ENCODE data around the gene ZNF33A.
"Not testable (repeated sequence)": the region's sequence is repeated elsewhere in the genome, so short reads cannot be mapped to it uniquely, and the experiment has no call there.

Gene ZNF33A

GRCh38 chr10:38010119-38010903, at the start of gene ZNF33A:
ZNF33A (plus strand) TSS chr10:38010675; CDS start chr10:38012342, 1,667 bp downstream.
- DNase-seq (ENCODE audit: low read depth) = peak; percentile 83

GRCh38 chr10:37965006-37965405, 45.5 kb upstream of the ZNF33A start:
- DNase-seq (ENCODE audit: low read depth) = no peak

DNA sequence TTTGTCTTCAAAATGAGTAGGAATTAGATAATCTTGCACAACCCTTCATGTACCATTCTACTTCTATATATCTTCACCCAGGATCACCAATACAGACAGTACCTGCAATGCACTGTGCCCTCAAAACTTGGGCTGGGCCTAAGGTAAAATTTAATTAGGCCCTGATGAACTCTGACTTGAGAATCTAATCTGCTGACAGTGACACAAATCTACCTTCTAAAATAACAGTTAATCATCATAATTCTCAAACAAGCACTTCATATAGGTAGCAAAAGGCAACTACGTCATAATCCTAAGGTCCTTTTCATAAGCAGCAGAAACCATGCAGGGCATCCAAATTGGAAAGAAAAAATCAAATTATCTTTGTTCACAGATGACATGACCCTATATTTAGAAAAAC, 38.1 kb upstream of the ZNF33A start:
- DNase-seq (ENCODE audit: low read depth) = no peak

GRCh38 chr10:37975401-37975991, 35.0 kb upstream of the ZNF33A start:
- peak; percentile 6 for DNase-seq (ENCODE audit: low read depth)

GRCh38 chr10:37976091-37976879, 34.2 kb upstream of the ZNF33A start, which contains the start of gene ZNF25:
ZNF25 (minus strand) TSS chr10:37976647; CDS start chr10:37971722, 4,925 bp downstream.
- peak; percentile 97 for DNase-seq (ENCODE audit: low read depth)

DNA sequence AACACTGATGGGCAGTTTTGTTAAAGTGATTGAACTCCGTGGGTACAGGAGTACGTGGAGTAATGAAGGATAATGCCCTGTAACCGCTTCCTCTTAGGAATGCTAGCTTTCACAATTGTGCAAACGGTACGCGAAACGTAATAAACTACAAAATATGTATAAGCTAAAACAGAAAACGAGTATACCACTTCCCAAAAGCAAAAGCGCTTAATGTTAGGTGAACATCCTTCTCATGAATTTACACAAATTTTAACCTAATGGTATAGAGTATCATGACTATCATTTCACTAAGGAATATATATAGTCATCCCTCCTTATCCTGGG, 33.6 kb upstream of the ZNF33A start:
- no peak for DNase-seq (ENCODE audit: low read depth)

DNA sequence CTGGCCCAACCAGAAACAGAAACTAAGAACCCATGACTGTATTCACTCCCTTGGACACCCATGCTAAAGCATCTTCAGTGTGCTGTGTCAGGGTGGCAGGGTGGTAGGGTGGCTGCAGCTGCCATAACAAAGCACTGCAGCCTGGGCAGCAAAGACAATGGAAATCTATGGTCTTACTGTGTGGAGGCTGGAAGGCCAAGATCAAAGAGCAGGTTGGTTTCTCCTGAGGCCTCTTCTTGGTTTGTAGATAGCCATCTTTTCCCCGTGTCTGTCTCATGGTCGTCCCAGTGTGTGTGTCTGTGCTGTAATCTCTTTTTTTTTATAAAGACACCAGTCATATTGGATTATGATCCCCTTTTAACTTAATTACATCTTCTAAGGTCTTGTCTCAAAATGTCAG, 18.8 kb upstream of the ZNF33A start:
- DNase-seq (ENCODE audit: low read depth) = no peak

DNA sequence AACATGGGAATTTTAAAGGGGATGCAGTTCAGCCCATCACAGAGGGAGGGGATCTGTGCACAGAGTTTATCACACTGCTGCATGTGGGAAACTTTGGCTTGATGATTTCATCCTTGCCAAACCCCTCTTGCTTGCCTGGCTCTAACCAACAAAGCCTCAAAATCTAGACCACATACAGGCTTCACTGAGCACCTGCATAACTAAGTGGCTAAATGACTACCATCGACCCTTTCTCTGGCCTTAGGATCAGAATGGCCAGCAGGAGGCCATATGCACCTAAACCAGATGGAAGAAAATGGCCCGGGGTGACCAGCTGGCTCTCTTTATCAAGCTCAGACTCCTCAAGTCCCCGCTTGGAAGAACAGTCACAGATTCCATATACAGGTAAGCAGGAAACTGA, 18.4 kb upstream of the ZNF33A start:
- DNase-seq (ENCODE audit: low read depth) = no peak

DNA sequence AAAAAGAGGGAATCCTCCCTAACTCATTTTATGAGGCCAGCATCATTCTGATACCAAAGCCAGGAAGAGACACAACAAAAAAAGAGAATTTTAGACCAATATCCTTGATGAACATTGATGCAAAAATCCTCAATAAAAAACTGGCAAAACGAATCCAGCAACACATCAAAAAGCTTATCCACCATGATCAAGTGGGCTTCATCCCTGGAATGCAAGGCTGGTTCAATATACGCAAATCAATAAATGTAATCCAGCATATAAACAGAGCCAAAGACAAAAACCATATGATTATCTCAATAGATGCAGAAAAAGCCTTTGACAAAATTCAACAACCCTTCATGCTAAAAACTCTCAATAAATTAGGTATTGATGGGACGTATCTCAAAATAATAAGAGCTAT, 11.6 kb upstream of the ZNF33A start:
- DNase-seq (ENCODE audit: low read depth) = not testable (repeated sequence)

DNA sequence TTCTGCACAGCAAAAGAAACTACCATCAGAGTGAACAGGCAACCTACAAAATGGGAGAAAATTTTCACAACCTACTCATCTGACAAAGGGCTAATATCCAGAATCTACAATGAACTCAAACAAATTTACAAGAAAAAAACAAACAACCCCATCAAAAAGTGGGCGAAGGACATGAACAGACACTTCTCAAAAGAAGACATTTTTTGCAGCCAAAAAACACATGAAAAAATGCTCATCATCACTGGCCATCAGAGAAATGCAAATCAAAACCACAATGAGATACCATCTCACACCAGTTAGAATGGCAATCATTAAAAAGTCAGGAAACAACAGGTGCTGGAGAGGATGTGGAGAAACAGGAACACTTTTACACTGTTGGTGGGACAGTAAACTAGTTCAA, 10.0 kb upstream of the ZNF33A start:
- DNase-seq (ENCODE audit: low read depth) = not testable (repeated sequence)

DNA sequence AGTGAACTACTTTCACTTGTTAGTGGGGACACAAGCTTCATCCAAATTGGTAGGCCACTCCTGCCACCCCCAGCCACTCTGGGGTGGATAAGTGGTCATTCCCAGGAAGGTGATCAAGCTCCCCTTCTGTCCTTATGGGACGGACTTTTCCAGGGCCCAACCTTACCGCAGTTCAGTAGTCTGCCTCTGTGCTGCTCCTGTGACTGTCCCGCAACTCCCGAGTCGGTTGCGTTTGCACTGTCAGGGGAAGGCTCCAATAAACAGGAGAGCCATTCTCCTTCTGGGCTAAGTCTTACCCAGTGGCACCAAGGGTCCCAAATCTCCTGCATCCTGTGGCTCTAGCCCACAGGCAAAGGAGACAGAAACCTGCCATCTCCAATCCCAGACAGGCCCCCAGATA, 7.4 kb upstream of the ZNF33A start:
- DNase-seq (ENCODE audit: low read depth) = no peak

DNA sequence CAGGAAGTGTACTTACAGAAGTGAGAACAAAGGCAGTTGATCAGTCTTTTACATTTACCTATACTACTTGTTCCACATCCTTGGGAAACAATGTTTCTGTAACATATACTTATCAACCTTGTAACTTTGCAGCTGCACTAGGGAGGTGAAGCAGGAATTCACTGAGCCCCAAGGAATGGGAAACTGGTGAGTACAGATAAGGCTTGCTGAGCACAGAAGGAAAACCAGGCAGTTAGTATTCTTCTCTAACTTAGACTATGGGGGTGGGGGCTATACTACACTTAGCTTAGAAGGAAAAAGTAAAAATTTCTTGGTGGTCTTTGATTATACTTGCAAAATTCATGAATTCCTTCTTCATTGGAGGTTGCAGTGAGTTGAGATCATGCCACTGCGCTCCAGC, 6.9 kb upstream of the ZNF33A start:
- no peak for DNase-seq (ENCODE audit: low read depth)

DNA sequence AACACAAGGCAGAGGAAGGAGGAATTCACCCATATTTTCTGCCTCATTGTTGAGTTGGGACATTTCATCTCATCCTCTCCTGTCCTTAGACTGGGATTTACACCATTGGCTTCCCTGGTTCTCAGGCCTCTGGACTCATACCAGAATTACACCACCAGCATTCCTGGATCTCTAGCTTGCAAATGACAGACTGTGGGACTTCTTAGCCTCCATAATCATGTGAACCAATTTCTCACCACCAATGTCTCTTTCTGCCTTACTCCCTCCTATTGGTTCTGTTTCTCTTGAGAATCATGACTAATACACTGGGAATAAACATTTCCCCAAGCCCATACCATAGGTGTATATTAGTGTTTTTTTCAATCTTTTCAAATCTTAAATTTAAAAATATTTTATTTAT, 2.9 kb upstream of the ZNF33A start:
- no peak for DNase-seq (ENCODE audit: low read depth)

DNA sequence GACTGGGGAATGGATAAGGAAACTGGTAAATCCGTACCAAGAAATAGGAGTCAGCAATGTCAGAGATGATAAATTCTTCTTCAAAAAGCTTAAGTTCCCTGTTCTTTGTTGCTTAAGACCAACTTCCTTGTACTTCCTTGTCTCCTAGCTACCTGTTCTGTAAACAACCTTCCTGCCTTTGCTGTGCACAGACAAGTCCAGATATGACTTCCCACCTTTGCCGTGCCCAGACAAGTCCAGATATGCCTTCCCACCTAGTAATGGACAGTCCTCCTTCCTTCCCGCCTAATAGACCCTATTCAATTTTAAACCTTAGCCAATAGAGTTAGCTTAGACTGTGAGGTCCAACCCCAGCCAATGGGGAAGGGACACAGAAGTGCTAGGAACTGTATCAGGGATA, 2.5 kb upstream of the ZNF33A start:
- DNase-seq (ENCODE audit: low read depth) = no peak

DNA sequence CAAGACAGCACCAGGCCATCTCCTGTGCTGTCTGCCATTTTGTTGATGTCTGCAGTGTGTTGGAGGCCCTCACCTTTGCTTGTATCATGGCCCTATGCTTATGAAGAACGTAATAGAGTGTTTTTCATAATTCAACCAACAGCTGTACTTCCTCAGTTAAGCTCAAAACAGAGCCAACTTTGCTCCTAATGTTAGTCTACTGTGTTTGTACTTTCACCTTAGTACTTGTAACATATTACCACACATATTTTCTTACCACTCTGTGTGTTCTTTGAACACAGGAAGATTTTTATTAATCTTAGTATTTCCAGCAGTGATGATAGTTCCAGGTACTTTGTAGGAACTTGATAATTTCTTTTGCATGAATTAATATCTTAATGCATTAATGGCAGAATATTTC, 5.9 kb downstream of the ZNF33A start:
- no peak for DNase-seq (ENCODE audit: low read depth)

DNA sequence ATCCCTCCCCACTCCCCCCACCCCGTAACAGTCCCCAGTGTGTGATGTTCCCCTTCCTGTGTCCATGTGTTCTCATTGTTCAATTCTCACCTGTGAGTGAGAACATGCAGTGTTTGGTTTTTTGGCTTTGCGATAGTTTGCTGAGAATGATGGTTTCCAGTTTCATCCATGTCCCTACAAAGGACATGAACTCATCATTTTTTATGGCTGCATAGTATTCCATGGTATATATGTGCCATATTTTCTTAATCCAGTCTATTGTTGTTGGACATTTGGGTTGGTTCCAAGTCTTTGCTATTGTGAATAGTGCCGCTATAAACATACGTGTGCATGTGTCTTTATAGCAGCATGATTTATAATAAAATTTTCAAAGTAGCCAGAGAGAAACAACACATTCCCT, 8.6 kb downstream of the ZNF33A start:
- not testable (repeated sequence) for DNase-seq (ENCODE audit: low read depth)

DNA sequence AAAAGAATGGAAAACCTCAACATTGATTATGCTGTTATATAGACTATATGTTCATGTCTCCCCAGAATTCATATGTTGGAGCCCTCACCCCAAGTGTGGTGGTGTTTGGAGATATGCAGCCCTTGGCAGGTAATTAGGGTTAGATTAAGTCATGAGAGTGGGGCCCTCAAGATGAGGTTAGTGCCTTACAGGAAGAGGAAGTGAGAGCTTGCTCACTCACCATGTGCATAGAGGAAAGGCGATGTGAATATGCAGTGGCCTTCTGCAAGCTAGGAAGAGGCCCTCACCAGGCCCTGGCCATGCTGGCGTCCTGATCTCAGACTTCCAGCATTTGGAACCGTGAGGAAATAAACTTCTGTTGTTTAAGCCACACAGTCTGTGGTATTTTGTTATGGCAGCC, 14.8 kb downstream of the ZNF33A start:
- DNase-seq (ENCODE audit: low read depth) = no peak

DNA sequence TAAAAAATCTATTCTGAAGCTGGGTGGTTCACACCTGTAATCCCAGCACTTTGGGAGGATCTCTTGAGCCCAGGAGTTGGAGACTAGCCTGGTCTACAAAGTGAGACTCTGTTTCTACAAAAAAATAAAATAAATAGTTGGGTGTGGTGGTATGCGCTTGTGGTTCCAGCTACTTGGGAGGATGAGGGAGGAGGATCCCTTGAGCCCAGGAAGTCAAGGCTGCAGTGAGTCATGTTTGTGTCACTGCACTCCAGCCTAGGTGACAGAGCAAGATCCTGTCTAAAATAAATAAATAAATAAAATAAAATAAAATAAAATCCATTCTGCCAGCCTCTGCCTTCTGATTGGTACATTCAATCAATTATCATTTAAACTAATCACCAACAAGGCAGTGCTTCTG, 17.5 kb downstream of the ZNF33A start:
- no peak for DNase-seq (ENCODE audit: low read depth)

DNA sequence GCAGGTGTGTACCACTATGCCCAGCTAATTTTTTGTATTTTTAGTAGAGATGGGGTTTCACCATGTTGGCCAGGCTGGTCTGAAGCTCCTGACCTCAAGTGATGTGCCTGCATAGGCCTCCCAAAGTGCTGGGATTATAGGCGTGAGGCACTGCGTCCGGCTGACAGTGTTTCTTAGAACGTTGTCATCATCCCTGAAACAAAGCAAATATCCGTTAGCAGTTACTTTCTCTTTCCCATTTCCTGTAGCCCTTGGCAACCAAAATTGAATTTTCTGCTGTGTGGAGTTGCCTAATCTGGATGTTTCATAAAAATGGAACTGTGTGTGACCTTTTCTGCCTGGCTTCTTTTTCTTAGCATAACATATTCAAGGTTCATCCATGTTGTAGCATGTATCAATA, 22.4 kb downstream of the ZNF33A start:
- DNase-seq (ENCODE audit: low read depth) = peak; percentile 66

DNA sequence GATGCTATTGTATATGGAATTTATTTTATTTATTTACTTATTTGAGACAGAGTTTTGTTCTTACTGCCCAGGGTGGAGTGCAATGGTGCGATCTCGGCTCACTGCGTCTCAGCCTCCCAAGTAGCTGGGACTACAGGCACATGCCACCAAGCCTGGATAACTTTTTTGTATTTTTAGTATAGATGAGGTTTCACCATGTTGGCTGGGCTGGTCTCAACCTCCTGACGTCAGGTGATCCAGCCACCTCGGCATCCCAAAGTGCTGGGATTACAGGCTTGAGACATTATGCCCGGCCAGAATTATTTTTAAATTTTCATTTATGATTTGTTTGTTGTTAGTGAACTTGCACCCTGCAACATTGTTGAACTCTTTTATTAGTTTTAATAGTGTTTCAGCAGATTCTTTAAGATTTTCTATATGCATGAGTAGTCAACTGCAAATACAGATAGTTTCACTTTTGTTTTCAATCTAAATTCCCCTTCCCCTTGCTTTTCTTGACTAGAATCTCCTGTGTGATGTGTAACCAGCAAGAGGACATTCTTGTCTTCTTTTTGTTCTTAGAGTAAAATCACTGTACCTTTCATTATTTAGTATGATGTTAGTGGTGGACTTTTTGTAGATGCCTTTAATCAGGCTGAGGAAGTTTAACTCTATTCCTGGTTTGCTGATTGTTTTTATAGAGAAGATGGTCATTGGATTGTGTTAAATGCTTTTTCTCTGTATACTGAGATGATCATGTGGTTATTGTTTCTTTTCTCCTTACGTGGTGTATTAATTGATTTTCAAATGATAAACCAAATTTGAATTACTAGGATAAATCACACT, 27.8 kb downstream of the ZNF33A start:
- DNase-seq (ENCODE audit: low read depth) = no peak

- no peak for DNase-seq (ENCODE audit: low read depth)
Measured at GRCh38 chr10:38038932-38039245, 28.4 kb downstream of the ZNF33A start.

DNA sequence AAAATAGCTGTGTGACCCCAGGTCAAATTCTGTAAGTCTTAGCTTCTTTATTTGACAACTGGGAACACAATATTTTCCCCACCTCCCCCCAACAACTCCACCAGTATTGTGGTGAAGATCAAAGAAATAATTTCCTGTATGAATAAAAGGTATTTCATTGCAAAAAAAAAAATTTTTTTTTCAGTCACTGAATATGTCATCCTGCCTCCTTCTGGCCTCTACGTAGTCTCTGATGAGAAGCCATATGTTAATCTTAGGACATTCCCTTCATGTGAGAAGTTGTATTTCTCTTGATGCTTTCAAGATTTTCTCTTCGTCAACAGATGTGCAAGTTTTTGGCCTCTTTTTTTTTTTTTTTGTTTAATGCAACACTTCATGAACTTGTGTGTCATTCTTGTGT, 33.0 kb downstream of the ZNF33A start:
- no peak for DNase-seq (ENCODE audit: low read depth)

Measured in stromal cell of bone marrow (primary cell).